Lower leg skin (tissue), 3 donors: Measurements from ENCODE around the gene TRIM15.

Experiments
- POLR2A ChIP-seq, 2 donors: fragments of 450-650 bp; IDR thresholded peaks; one replicate each; pipeline ENCODE4 v1.6.1; 2016 to 2017; ENCODE audit warnings: antibody characterized with exemption in 2 of 2, mild to moderate bottlenecking in 1 of 2, moderate library complexity in 1 of 2
- TF ChIP-seq, protein P1 (sequence below), 3 donors: fragments of 450-650 bp; IDR thresholded peaks; one replicate each; pipeline ENCODE4 v1.5.1; 2016; ENCODE audit warnings: antibody characterized with exemption in 3 of 3, mild to moderate bottlenecking in 3 of 3, moderate library complexity in 2 of 3

- TF ChIP-seq, protein P1, sequence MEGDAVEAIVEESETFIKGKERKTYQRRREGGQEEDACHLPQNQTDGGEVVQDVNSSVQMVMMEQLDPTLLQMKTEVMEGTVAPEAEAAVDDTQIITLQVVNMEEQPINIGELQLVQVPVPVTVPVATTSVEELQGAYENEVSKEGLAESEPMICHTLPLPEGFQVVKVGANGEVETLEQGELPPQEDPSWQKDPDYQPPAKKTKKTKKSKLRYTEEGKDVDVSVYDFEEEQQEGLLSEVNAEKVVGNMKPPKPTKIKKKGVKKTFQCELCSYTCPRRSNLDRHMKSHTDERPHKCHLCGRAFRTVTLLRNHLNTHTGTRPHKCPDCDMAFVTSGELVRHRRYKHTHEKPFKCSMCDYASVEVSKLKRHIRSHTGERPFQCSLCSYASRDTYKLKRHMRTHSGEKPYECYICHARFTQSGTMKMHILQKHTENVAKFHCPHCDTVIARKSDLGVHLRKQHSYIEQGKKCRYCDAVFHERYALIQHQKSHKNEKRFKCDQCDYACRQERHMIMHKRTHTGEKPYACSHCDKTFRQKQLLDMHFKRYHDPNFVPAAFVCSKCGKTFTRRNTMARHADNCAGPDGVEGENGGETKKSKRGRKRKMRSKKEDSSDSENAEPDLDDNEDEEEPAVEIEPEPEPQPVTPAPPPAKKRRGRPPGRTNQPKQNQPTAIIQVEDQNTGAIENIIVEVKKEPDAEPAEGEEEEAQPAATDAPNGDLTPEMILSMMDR (IDR thresholded peaks at IDR 0.05): no peak
- TF ChIP-seq POLR2A (IDR thresholded peaks at IDR 0.05): no peak
Observed at GRCh38 chr6:30175765-30176164, 12.4 kb downstream of the TRIM15 start.
